GM10248 (cell line): ENCODE results near the gene TOX4.

Source experiments
- CTCF ChIA-PET: fragments of 300-600 bp; sonication (Branson Sonifier 250); formaldehyde crosslinking; extraction: SDS; loops from one replicate; lab custom pipeline; 2021; ENCODE audit warnings: antibody characterized with exemption; lab: Yijun Ruan, JAX
- POLR2A ChIA-PET: fragments of 350-650 bp; sonication (Branson Sonifier 250); formaldehyde crosslinking; extraction: SDS; loops from one replicate; lab custom pipeline; 2020; ENCODE audit warnings: antibody characterized with exemption; lab: Yijun Ruan, JAX
- DNase-seq: peaks from one replicate; pipeline ENCODE4 v3.0.0; 2012; ENCODE audit errors: extremely low spot score
- TF ChIP-seq, protein P1 (sequence below): IDR thresholded peaks from 2 replicates; pipeline ENCODE4 v1.5.1; 2012; ENCODE audit warnings: mild to moderate bottlenecking, low read depth; ENCODE audit errors: extremely low read depth, missing control alignments, control extremely low read depth

Gene TOX4

DNA sequence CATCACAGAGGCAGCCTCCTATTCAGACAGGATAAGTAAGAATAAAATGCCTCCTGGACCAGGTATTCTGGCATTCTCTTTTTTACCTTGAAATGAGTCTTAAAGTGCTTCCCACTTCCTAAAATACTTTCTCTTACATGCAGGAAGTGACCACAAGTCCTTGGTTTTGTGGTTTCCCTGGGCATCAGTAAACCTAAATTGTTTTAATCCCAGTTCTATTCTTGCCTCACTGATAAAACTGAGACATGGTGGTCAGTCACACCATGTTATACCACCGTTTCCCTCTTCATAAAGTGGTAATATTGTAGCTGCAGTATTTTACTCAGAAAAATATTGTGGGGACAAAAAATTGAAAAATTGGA lies 50.3 kb downstream of the TOX4 start:
- TF ChIP-seq, protein P1, sequence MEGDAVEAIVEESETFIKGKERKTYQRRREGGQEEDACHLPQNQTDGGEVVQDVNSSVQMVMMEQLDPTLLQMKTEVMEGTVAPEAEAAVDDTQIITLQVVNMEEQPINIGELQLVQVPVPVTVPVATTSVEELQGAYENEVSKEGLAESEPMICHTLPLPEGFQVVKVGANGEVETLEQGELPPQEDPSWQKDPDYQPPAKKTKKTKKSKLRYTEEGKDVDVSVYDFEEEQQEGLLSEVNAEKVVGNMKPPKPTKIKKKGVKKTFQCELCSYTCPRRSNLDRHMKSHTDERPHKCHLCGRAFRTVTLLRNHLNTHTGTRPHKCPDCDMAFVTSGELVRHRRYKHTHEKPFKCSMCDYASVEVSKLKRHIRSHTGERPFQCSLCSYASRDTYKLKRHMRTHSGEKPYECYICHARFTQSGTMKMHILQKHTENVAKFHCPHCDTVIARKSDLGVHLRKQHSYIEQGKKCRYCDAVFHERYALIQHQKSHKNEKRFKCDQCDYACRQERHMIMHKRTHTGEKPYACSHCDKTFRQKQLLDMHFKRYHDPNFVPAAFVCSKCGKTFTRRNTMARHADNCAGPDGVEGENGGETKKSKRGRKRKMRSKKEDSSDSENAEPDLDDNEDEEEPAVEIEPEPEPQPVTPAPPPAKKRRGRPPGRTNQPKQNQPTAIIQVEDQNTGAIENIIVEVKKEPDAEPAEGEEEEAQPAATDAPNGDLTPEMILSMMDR, result no peak
- ChIA-PET POLR2A (no interaction called here), CTCF (interaction anchor here (0.8 to 6.5 kb wide), 7 partner anchors 8 to 435 kb away, joined by 3 to 31 read pairs (median 8); partner anchors contain the start of genes METTL3 and TOX4)
- DNase-seq, result no peak

DNA sequence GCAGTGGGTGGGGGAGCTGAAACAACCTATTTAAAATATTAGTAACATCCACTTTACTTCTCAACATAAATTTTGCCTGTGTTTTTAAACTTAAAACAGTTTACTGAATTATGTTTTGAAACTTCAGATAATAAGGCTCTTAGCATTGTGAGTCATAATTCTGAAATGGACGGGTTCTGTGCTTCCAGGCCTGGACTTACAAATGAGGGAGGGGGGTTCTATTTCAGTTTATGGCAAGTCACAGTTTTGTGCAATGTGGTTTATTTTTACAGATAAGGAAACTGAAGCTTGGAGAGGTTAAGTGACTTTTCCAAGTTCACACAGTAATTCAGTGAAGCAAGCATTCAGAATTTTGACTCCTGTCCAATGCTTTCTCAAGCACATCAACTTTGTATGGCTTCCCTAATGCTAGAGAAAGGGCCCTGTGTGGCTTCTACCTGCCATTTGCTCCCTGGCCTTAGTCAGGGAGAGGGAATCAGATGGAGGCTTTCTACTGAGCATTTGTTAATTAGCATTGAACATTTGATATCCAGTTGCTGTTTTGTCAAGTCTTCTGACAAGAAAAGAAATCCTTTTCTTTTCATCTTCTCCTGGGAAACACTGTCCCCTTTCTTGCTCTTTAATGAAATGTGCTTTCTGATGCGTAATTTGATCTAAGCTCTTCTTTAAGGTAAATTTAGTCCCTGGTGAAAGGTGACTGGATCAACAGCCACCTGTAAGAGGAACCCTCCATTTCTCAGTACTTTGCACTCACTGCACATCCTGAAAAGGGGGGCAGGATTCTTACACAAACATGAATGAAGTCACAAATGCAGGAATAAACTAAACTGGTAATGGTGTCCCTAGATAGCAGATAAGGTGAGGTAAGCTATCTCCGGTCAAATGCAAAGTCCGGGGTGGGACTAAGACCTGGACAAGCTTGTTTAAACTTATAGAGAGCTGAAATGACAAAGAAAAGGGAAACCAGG lies 51.7 kb downstream of the TOX4 start:
- TF ChIP-seq, protein P1, result no peak
- DNase-seq, result no peak
- ChIA-PET CTCF (interaction anchor here (1.1 to 6.5 kb wide), 4 partner anchors 9 to 30 kb away, joined by 3 to 31 read pairs (median 4); partner anchors contain the start of gene METTL3), POLR2A (no interaction called here)

DNA sequence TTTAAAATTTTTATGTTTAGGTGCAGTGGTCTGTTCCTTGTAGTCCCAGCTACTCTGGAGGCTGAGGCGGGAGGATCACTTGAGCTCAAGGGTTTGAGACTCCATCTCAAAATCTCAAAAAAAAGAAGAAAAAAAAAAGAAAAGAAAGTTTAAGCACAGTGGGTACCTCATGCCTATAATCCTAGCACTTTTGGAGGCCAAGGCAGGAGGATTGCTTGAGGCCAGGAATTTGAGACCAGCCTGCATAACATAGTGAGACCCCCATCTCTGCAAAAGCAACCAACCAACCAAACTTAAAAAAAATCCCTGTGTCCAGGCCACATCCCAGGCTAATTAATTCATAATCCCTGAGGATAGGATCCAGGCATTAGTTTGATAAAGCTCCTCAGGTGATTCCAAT lies 52.5 kb downstream of the TOX4 start:
- POLR2A ChIA-PET, result no interaction called here
- no peak for DNase-seq
- CTCF ChIA-PET, result interaction anchor here (1.2 to 6.5 kb wide), 3 partner anchors 8 to 31 kb away, joined by 3 to 31 read pairs (median 5); partner anchors contain the start of gene METTL3
- TF ChIP-seq, protein P1, result no peak

DNA sequence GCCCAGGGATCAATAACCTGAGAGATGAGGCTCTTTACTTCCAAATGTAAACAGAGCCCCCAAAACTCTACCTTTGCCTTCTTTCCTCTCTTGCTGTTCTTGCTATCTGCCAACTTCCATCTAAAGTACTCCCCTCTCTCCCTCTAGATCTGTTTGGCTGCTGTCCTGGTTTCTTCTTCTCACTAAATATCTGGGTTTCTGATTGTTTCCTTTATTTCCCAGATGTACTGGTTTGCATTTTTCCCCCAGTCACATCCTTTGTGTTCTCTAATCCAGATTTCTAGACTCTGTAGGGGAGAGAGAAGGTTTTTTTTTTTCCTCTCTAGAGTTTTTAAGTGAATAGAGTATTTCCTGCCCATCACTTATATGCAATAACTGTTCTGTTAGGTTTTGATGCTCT lies 56.3 kb downstream of the TOX4 start:
- ChIA-PET CTCF (interaction anchor here (0.9 kb wide), 1 partner anchor 56 kb away, joined by 3 read pairs; the partner anchor contains the start of gene TOX4), POLR2A (no interaction called here)

DNA sequence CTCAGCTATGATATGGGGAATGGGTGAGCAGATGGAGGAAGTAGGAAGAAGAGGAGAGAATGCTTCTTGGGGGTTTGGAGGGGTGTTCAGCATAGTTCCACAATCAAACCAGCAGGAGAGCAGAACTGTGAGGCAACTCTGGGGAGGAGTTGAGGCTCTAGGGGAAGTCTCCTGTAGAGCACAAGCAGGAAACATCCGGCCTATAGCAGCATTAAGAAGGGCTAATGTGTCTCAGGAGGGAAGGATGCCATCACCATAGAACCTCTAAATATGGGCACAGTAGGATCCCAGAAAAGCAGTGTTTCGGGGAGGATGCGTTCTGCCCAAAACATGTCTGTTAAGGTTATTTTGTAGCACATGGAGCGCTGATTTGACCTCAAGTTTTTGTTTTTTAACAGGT lies 57.6 kb downstream of the TOX4 start:
- TF ChIP-seq, protein P1, result no peak
- DNase-seq, result no peak
- CTCF ChIA-PET, result interaction anchor here (0.7 to 2.2 kb wide), 4 partner anchors 8 to 57 kb away, joined by 3 to 13 read pairs (median 3); partner anchors contain the start of genes SALL2 and TOX4
- POLR2A ChIA-PET, result no interaction called here

More for the DNA sequence above, 56.3 kb downstream of the TOX4 start:
- no peak for DNase-seq
- TF ChIP-seq, protein P1, result no peak

DNA sequence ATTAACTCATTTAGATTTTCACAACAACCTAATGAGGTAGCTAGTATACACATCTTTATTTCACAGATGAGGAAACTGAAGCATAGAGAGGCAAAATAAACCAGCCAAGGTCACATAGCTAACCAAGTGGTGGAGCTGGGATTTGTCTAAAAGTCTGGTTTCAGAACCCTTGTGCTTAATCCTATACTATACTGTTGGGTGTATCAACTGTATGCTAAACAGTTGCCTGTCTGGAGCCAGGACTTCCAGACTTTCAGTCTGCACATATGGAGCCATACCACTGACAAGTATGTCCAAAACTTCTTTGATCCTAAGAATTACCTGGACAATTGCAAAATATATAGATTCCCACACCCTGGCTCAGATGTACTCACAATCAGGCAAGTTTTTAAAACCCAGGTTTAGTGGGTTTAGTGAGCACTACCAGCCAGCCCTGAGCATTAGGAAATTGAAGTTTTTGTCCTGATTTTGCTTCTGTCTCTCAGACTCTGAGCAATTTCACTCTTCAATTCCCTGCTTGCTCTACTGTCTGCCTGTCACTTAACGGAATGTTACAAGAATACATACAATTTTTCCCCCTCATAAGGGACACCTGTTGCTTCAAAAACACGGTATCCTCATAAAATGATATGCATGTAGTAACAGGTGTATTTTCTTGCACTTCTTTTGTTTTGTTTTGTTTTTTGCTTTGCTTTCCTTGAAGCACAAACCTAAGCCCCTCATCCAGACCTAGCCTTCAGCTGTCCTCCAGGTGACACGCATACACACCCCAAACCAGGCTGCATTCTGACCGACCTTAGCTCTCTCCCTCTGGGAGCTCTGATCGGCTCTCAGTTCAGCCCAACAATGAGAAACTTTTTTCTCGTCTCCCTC lies 58.8 kb downstream of the TOX4 start:
- DNase-seq, result no peak
- ChIA-PET POLR2A (no interaction called here), CTCF (interaction anchor here (2.2 kb wide), 1 partner anchor 10 kb away, joined by 13 read pairs; the partner anchor contains the start of gene SALL2)
- TF ChIP-seq, protein P1, result no peak
